Ecto neural progenitor cell (in vitro differentiated cells): ENCODE measurements around the gene STK40.

ENCODE experiments used
- DNase-seq: peaks from one replicate; pipeline ENCODE4 v3.0.0-alpha.2; 2018; ENCODE audit warnings: low spot score

The STK40 gene

GRCh38 chr1:36385410-36386264 lies at the start of gene STK40:
TSS of gene STK40 (minus strand) at chr1:36385924. CDS start at chr1:36361332, 24,592 bp downstream.
- peak; percentile 99 for DNase-seq

- no peak for DNase-seq
Measured at GRCh38 chr1:36433102-36433501, 47.4 kb upstream of the STK40 start.

GRCh38 chr1:36432616-36433015 lies 46.9 kb upstream of the STK40 start:
- no peak for DNase-seq

- no peak for DNase-seq
Measured at GRCh38 chr1:36425791-36426190, 40.1 kb upstream of the STK40 start.

GRCh38 chr1:36421649-36422048 lies 35.9 kb upstream of the STK40 start:
- DNase-seq = no peak

GRCh38 chr1:36420836-36421317 lies 35.2 kb upstream of the STK40 start:
- DNase-seq = peak; percentile 89

- DNase-seq = no peak
Measured at GRCh38 chr1:36420409-36420808, 34.7 kb upstream of the STK40 start.

- DNase-seq = no peak
Measured at GRCh38 chr1:36419569-36419968, 33.8 kb upstream of the STK40 start.

GRCh38 chr1:36419140-36419539 lies 33.4 kb upstream of the STK40 start:
- DNase-seq = no peak

- DNase-seq = no peak
Measured at GRCh38 chr1:36417931-36418330, 32.2 kb upstream of the STK40 start.

- no peak for DNase-seq
Measured at GRCh38 chr1:36415661-36416326, 30.1 kb upstream of the STK40 start.

- DNase-seq = no peak
Measured at GRCh38 chr1:36414384-36414783, 28.7 kb upstream of the STK40 start.

GRCh38 chr1:36411674-36412648 lies 26.2 kb upstream of the STK40 start:
- no peak for DNase-seq

GRCh38 chr1:36408479-36408878 lies 22.8 kb upstream of the STK40 start:
- DNase-seq = no peak

GRCh38 chr1:36406440-36406839 lies 20.7 kb upstream of the STK40 start:
- DNase-seq = no peak

GRCh38 chr1:36402504-36402890 lies 16.8 kb upstream of the STK40 start:
- DNase-seq = no peak

GRCh38 chr1:36401602-36402503 lies 16.1 kb upstream of the STK40 start:
- DNase-seq = peak; percentile 52

GRCh38 chr1:36400825-36401601 lies 15.3 kb upstream of the STK40 start:
- DNase-seq = peak; percentile 92

GRCh38 chr1:36400514-36400824 lies 14.7 kb upstream of the STK40 start:
- no peak for DNase-seq

GRCh38 chr1:36398370-36398977 lies 12.8 kb upstream of the STK40 start:
- no peak for DNase-seq
